Endodermal cell (in vitro differentiated cells): ENCODE results near the gene MANF. TPM values are rescaled to one million over a fixed set of nuclear protein-coding genes. Genes with fewer than 3 reads are reported as not detected.
A peak's percentile ranks its signal among the peaks of the same experiment; 100 is the strongest.

Experiments
- DNase-seq: peaks from one replicate; pipeline ENCODE4 v3.0.0-alpha.2; 2017
- H3K27ac ChIP-seq: 2 replicates; pipeline ENCODE4 v1.5.1; 2013; ENCODE audit warnings: mild to moderate bottlenecking, low read depth, low read length, moderate library complexity
- H3K27me3 ChIP-seq: 2 replicates; pipeline ENCODE4 v1.6.1; 2013; ENCODE audit warnings: mild to moderate bottlenecking, low read length, moderate library complexity; ENCODE audit not compliant: insufficient read depth, control insufficient read depth, poor library complexity, severe bottlenecking
- H3K36me3 ChIP-seq: 2 replicates; pipeline ENCODE4 v1.7.0; 2013; ENCODE audit warnings: mild to moderate bottlenecking, low read length, moderate library complexity; ENCODE audit not compliant: control insufficient read depth, insufficient read depth
- H3K4me1 ChIP-seq: one replicate; pipeline ENCODE4 v1.7.0; 2013; ENCODE audit warnings: low read length; ENCODE audit not compliant: control insufficient read depth, insufficient read depth
- H3K4me3 ChIP-seq: 2 replicates; pipeline ENCODE4 v1.5.1; 2013; ENCODE audit warnings: mild to moderate bottlenecking, low read length, moderate library complexity
- H3K9ac ChIP-seq: 2 replicates; pipeline ENCODE4 v1.6.1; 2013; ENCODE audit warnings: mild to moderate bottlenecking, low read length, moderate library complexity; ENCODE audit not compliant: poor library complexity, severe bottlenecking; ENCODE audit errors: extremely low read depth
- H3K9me3 ChIP-seq: 2 replicates; pipeline ENCODE4 v1.6.1; 2013; ENCODE audit warnings: mild to moderate bottlenecking, low read length, moderate library complexity; ENCODE audit not compliant: control insufficient read depth
- H3K27ac Mint-ChIP-seq: 2 replicates; pipeline ENCODE4 v1.8.0; 2020; ENCODE audit warnings: mixed read lengths
- H3K27me3 Mint-ChIP-seq: 2 replicates; pipeline ENCODE4 v1.8.0; 2021; ENCODE audit warnings: mild to moderate bottlenecking, mixed read lengths; ENCODE audit not compliant: insufficient read depth
- H3K36me3 Mint-ChIP-seq: 2 replicates; pipeline ENCODE4 v1.8.0; 2020; ENCODE audit warnings: low read depth, mixed read lengths
- H3K4me1 Mint-ChIP-seq: 2 replicates; pipeline ENCODE4 v1.8.0; 2020; ENCODE audit warnings: mixed read lengths
- H3K4me3 Mint-ChIP-seq: 2 replicates; pipeline ENCODE4 v1.8.0; 2020; ENCODE audit warnings: mild to moderate bottlenecking, moderate library complexity, mixed read lengths
- H3K9me3 Mint-ChIP-seq: 2 replicates; pipeline ENCODE4 v1.8.0; 2020; ENCODE audit warnings: mild to moderate bottlenecking, mixed read lengths
- WGBS, 2 experiments: methylation state at CpG; one replicate each; pipeline versions ENCODE4 v1.1.5 to v1.1.7; 2013; ENCODE audit warnings: missing lambda C conversion rate in 2 of 2, mixed read lengths in 1 of 2; ENCODE audit not compliant: insufficient coverage in 1 of 2, insufficient read length in 1 of 2; 5-methylcytosine and 5-hydroxymethylcytosine counted together
- total RNA-seq, 2 donors: library from RNA; stranded (reverse); fragmentation: NEBNext Ultra II Directional in 1 of 2; extraction: Animal tissue kit (Norgen Biotek cat#: 25700) in 1 of 2; gene quantifications; 2 replicates in 1 of 2; 3 replicates in 1 of 2; pipeline ENCODE4 v1.2.1, GENCODE V29; 2021
- TF ChIP-seq, protein P1 (sequence below): fragments of 200-600 bp; sonication (generic); conservative IDR thresholded peaks from 2 replicates; pipeline ENCODE4 v1.5.0; 2021; ENCODE audit warnings: antibody characterized with exemption, mild to moderate bottlenecking

MANF gene
- total RNA-seq, 2 donors from 2014 or later: 153 to 225 TPM

- peaks cover 44% of the 10 kb centered on the region for H3K4me1 Mint-ChIP-seq
- Histone ChIP-seq H3K36me3 (peaks cover 59% of the 10 kb centered on the region), H3K9me3 (peaks cover 14% of the 10 kb centered on the region), H3K9ac (no peak overlapping the region), H3K4me1 (peaks cover 16% of the 10 kb centered on the region), H3K4me3 (peak overlapping the region; percentile 98), H3K27ac (no peak overlapping the region), H3K27me3 (no peaks in the 10 kb centered on the region)
- peak overlapping the region; percentile 77 for H3K27ac Mint-ChIP-seq
- peak; percentile 66 for DNase-seq
- peaks cover 6% of the 10 kb centered on the region for H3K9me3 Mint-ChIP-seq
- TF ChIP-seq, protein P1, sequence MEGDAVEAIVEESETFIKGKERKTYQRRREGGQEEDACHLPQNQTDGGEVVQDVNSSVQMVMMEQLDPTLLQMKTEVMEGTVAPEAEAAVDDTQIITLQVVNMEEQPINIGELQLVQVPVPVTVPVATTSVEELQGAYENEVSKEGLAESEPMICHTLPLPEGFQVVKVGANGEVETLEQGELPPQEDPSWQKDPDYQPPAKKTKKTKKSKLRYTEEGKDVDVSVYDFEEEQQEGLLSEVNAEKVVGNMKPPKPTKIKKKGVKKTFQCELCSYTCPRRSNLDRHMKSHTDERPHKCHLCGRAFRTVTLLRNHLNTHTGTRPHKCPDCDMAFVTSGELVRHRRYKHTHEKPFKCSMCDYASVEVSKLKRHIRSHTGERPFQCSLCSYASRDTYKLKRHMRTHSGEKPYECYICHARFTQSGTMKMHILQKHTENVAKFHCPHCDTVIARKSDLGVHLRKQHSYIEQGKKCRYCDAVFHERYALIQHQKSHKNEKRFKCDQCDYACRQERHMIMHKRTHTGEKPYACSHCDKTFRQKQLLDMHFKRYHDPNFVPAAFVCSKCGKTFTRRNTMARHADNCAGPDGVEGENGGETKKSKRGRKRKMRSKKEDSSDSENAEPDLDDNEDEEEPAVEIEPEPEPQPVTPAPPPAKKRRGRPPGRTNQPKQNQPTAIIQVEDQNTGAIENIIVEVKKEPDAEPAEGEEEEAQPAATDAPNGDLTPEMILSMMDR: peak; percentile 63
- WGBS, 2 experiments: 91 to 95% methylated on average over 3 to 6 of the region's 6 CpGs
- peaks cover 50% of the 10 kb centered on the region for H3K36me3 Mint-ChIP-seq
- peak overlapping the region; percentile 99 for H3K4me3 Mint-ChIP-seq
- no peaks in the 10 kb centered on the region for H3K27me3 Mint-ChIP-seq
Observed at GRCh38 chr3:51388286-51389029, 3.4 kb downstream of the MANF start.

- Mint-ChIP-seq H3K9me3 (peaks cover 6% of the 10 kb centered on the region), H3K4me1 (peaks cover 48% of the 10 kb centered on the region), H3K27ac (peak overlapping the region; percentile 52), H3K36me3 (peaks cover 62% of the 10 kb centered on the region), H3K4me3 (peak overlapping the region; percentile 99), H3K27me3 (no peaks in the 10 kb centered on the region)
- H3K4me3 ChIP-seq: no peak overlapping the region
- no peak overlapping the region for H3K9ac ChIP-seq
- H3K27ac ChIP-seq: no peak overlapping the region
- peaks cover 20% of the 10 kb centered on the region for H3K4me1 ChIP-seq
- 83 to 93% methylated on average over 5 to 6 of the region's 6 CpGs for WGBS, 2 experiments
- DNase-seq: peak; percentile 85
- peaks cover 26% of the 10 kb centered on the region for H3K9me3 ChIP-seq
- no peaks in the 10 kb centered on the region for H3K27me3 ChIP-seq
- peaks cover 70% of the 10 kb centered on the region for H3K36me3 ChIP-seq
- TF ChIP-seq, protein P1: peak; percentile 84
Observed at GRCh38 chr3:51389423-51390183, 4.5 kb downstream of the MANF start.

DNA sequence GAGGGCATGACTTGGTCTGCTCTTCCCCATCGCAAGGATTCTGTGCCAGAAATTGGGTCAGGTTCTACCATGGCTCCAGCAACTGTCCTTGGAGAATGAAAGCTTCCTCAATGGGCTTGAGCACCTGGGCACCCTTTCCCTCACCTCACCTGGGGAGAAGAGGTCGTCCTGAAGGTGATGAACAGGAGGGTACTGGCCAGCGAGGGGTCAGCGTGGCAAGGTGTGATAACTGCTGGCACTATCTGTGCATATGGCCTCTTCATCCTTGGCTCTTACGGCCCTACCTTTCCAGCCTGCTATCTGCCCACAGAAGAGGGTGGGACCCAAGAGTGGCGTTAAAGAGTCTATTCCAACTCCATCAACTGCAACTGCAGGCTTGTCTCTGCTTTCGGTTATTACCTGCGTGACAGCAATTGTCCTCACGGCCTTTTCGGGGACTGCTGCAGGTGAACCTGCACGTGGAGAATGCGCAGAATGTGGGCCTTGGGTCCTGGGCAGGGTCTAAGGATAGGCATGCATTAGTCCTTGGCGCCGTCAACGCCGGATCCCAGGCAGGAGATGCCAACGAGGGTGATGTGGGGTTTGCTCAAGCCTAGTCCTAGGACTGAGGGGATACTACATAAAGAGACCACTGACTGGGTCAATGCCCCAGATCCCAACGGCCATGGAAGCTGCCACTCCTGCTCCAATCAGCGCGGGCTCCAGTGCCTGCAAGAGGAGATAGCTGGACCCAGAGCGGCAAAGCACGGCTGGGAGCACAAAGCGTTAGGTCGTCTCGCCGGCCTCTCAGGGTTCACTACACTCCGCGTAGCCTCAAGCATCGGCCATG lies 5.4 kb downstream of the MANF start:
- Histone ChIP-seq H3K4me1 (peaks cover 20% of the 10 kb centered on the region), H3K4me3 (peak overlapping the region; percentile 30), H3K27me3 (no peaks in the 10 kb centered on the region), H3K9me3 (peaks cover 27% of the 10 kb centered on the region), H3K9ac (no peak overlapping the region), H3K36me3 (peaks cover 79% of the 10 kb centered on the region), H3K27ac (no peak overlapping the region)
- Mint-ChIP-seq H3K27ac (peak overlapping the region; percentile 87), H3K27me3 (no peaks in the 10 kb centered on the region), H3K9me3 (peaks cover 6% of the 10 kb centered on the region), H3K4me3 (peak overlapping the region; percentile 75), H3K4me1 (peaks cover 54% of the 10 kb centered on the region), H3K36me3 (peaks cover 70% of the 10 kb centered on the region)
- TF ChIP-seq, protein P1: no peak
- WGBS, 2 experiments: 56 to 66% methylated on average over 24 to 29 of the region's 29 CpGs
- DNase-seq: no peak
